Lower leg skin (tissue), 4 donors: ENCODE measurements around the gene BARHL1. TPM values are rescaled to one million over a fixed set of nuclear protein-coding genes. Genes with fewer than 3 reads are reported as not detected.
A peak's percentile ranks its signal among the peaks of the same experiment; 100 is the strongest.

Experiments
- DNase-seq, 2 donors: peaks; one replicate each; pipeline ENCODE4 v3.0.0-alpha.2; 2019; ENCODE audit warnings: low spot score in 2 of 2
- H3K4me3 ChIP-seq: fragments of 200-600 bp; sonication (generic); 2 replicates; pipeline ENCODE4 v1.5.1; 2017; ENCODE audit warnings: mild to moderate bottlenecking, low read depth; ENCODE audit not compliant: poor library complexity, severe bottlenecking
- POLR2A ChIP-seq, 2 donors: fragments of 450-650 bp; IDR thresholded peaks; one replicate each; pipeline ENCODE4 v1.6.1; 2016 to 2017; ENCODE audit warnings: antibody characterized with exemption in 2 of 2, mild to moderate bottlenecking in 1 of 2, moderate library complexity in 1 of 2
- WGBS, 2 donors: methylation state at CpG; one replicate each; pipeline ENCODE4 v1.1.5; 2018; 5-methylcytosine and 5-hydroxymethylcytosine counted together
- intact Hi-C: fragments of 100-400 bp; cut with DNase I; formaldehyde crosslinking; loops from one replicate; pipeline ENCODE4 v1.15.0; 2023; ENCODE audit warnings: low total_unique reads
- total RNA-seq, 4 donors: library from RNA; depleted of rRNA; stranded (reverse); fragments of >200 nt; gene quantifications; one replicate each; pipeline ENCODE4 v1.1.0, GENCODE V29; 2016

BARHL1 gene
- total RNA-seq, 4 donors from 2014 or later = not detected

DNA sequence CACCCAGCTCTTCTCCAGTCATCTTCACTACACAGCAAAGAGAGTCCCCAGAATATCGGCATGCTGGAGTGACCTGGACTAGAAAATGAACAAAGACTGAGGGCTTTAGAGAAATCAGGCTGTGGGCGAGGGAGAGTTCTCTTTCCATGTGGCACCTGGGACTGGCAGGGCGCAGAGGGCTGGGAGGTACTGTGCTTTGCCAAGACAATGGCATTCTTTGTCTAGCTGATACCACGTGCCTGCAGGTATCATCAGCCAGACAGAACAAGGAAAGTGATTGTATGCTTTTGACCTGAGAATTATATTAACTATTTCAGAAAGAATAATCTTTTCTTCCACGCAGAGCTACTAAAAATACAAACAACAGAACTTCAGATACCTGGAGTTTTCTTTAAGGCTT is 56.9 kb downstream of the BARHL1 start:
- H3K4me3 ChIP-seq = no peak overlapping the region
- intact Hi-C loops = no loop called here
- 74 to 76% methylated on average over 5 of the region's 5 CpGs for WGBS, 2 donors
- DNase-seq = peak in 1 of 2 donors; percentile 45
- TF ChIP-seq POLR2A (IDR thresholded peaks at IDR 0.05) = no peak

Other genes starting within 250 kb of the BARHL1 start
- gene SETX, start 227.6 kb upstream of the BARHL1 start, total RNA-seq = 10 to 100 TPM; 32.8 to 38.7 (median 35.9) TPM
- gene TTF1, start 175.8 kb upstream of the BARHL1 start, total RNA-seq = 10 to 100 TPM in 3 of 4 donors, 1 to 10 TPM in 1; 9.3 to 12.2 (median 10.7) TPM
- gene CFAP77, start 172.4 kb upstream of the BARHL1 start, total RNA-seq = not detected
- gene DDX31, start 87.4 kb downstream of the BARHL1 start, total RNA-seq = 10 to 100 TPM; 16.9 to 24.1 (median 18.6) TPM
- gene GTF3C4, start 87.9 kb downstream of the BARHL1 start, total RNA-seq = 10 to 100 TPM; 18.7 to 23.4 (median 20.5) TPM